MCF 10A (cell line): ENCODE results near the gene LRTM2. TPM values are rescaled to one million over a fixed set of nuclear protein-coding genes. Genes with fewer than 3 reads are reported as not detected.

Experiments
- BruUV-seq: library from RNA; stranded (reverse); fragments of 400-500 nt; replicated peaks from 2 replicates; lab custom pipeline; 2021; lab: Mats Ljungman, UMichigan
- CTCF ChIA-PET: fragments of 300-600 bp; sonication (Branson Sonifier 250); formaldehyde crosslinking; extraction: SDS; loops from one replicate; lab custom pipeline; 2021; ENCODE audit warnings: antibody characterized with exemption, inconsistent platforms; lab: Yijun Ruan, JAX
- POLR2A ChIA-PET: fragments of 300-600, 350-650 bp; sonication (Branson Sonifier 250); formaldehyde crosslinking; extraction: SDS; loops from one replicate; lab custom pipeline; 2020; ENCODE audit warnings: antibody characterized with exemption, inconsistent platforms; lab: Yijun Ruan, JAX
- DNase-seq: peaks from one replicate; pipeline ENCODE4 v3.0.0-alpha.2; 2018; ENCODE audit not compliant: unreplicated experiment
- H3K27ac Mint-ChIP-seq: one replicate; pipeline ENCODE4 v1.8.0; 2022; ENCODE audit warnings: mild to moderate bottlenecking, low read depth, mixed read lengths; ENCODE audit not compliant: unreplicated experiment
- H3K27me3 Mint-ChIP-seq: one replicate; pipeline ENCODE4 v1.8.0; 2022; ENCODE audit warnings: mixed read lengths; ENCODE audit not compliant: insufficient read depth, unreplicated experiment
- H3K36me3 Mint-ChIP-seq: one replicate; pipeline ENCODE4 v1.8.0; 2022; ENCODE audit warnings: mild to moderate bottlenecking, moderate library complexity, mixed read lengths; ENCODE audit not compliant: insufficient read depth, unreplicated experiment
- H3K4me1 Mint-ChIP-seq: one replicate; pipeline ENCODE4 v1.8.0; 2022; ENCODE audit warnings: mixed read lengths; ENCODE audit not compliant: insufficient read depth, unreplicated experiment
- H3K4me3 Mint-ChIP-seq: one replicate; pipeline ENCODE4 v1.8.0; 2022; ENCODE audit warnings: mild to moderate bottlenecking, moderate library complexity, mixed read lengths; ENCODE audit not compliant: unreplicated experiment
- H3K9me3 Mint-ChIP-seq: one replicate; pipeline ENCODE4 v1.8.0; 2022; ENCODE audit warnings: mixed read lengths; ENCODE audit not compliant: unreplicated experiment
- intact Hi-C: fragments of 100-400 bp; cut with micrococcal nuclease; formaldehyde crosslinking; loops from 2 replicates; pipeline ENCODE4 v1.14.1; 2022
- total RNA-seq: library from RNA; stranded (reverse); gene quantifications from 2 replicates; pipeline ENCODE4 v1.2.3, GENCODE V29; 2022
- TF ChIP-seq, protein P1 (sequence below): fragments of 200-600 bp; IDR thresholded peaks from one replicate; pipeline ENCODE4 v1.8.0; 2022; ENCODE audit warnings: antibody characterized with exemption, mild to moderate bottlenecking; ENCODE audit not compliant: unreplicated experiment

The LRTM2 gene
- total RNA-seq, 1 experiment from 2014 or later = not detected

DNA sequence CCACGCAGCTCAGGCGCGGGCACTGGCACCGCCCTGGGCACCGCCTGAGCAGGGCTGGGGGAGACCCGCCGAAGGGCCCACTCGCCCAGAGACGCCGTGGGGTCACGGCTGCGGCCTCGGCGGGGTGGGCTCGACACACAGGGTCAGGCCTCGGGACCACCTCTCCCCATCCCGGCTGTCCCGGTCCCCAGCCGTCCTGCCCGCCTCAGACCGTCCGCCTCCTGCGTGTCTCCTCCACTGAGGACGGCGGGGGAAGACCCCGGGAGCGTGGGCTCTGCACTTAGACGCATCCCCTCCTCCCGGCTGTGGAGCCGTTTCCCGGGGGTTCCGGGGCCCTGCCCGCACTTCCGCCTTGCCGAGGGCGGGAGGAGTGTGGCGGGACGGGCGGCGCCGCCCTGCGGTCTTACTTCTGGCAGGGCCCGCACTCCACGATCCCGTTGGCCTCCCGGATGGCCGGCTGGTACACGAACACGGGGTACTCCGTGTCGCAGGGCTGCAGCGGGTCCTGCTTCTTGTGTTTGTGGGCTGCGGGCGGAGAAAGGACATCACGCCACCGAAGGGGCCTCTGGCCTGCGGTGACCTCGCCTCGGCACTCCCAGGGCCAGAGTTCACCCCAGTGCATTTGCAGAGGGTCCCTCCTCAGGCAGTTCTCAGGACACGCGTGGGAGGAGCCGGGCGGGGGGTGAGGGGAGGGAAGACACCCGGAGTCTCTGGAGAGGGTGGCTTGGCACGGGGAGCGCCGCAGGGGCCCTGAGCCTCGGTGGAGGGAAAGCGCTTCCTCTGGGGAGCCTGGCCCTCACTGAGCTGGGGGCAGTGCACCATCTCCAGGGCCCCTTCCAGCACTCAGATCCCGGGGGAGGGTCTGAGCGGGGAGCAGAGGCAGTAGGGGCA is 23.1 kb upstream of the LRTM2 start:
- no peak overlapping the region for H3K27ac Mint-ChIP-seq
- H3K4me3 Mint-ChIP-seq = peak overlapping the region; percentile 47
- intact Hi-C loops = loop anchor here (5.0 kb wide), 1 partner anchor 485 kb away; no protein-coding TSS in a partner anchor
- H3K9me3 Mint-ChIP-seq = no peaks in the 10 kb centered on the region
- ChIA-PET POLR2A (interaction anchor here (0.5 to 2.7 kb wide), 2 partner anchors 33 to 143 kb away, joined by 3 to 16 read pairs; no protein-coding TSS in a partner anchor), CTCF (interaction anchor here (1.7 to 9.5 kb wide), 2 partner anchors 143 kb away, joined by 15 to 141 read pairs; no protein-coding TSS in a partner anchor)
- H3K27me3 Mint-ChIP-seq = no peaks in the 10 kb centered on the region
- no TSS peak for BruUV-seq
- DNase-seq = no peak
- H3K36me3 Mint-ChIP-seq = peaks cover 6% of the 10 kb centered on the region
- TF ChIP-seq, protein P1, sequence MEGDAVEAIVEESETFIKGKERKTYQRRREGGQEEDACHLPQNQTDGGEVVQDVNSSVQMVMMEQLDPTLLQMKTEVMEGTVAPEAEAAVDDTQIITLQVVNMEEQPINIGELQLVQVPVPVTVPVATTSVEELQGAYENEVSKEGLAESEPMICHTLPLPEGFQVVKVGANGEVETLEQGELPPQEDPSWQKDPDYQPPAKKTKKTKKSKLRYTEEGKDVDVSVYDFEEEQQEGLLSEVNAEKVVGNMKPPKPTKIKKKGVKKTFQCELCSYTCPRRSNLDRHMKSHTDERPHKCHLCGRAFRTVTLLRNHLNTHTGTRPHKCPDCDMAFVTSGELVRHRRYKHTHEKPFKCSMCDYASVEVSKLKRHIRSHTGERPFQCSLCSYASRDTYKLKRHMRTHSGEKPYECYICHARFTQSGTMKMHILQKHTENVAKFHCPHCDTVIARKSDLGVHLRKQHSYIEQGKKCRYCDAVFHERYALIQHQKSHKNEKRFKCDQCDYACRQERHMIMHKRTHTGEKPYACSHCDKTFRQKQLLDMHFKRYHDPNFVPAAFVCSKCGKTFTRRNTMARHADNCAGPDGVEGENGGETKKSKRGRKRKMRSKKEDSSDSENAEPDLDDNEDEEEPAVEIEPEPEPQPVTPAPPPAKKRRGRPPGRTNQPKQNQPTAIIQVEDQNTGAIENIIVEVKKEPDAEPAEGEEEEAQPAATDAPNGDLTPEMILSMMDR = no peak
- peaks cover 6% of the 10 kb centered on the region for H3K4me1 Mint-ChIP-seq

DNA sequence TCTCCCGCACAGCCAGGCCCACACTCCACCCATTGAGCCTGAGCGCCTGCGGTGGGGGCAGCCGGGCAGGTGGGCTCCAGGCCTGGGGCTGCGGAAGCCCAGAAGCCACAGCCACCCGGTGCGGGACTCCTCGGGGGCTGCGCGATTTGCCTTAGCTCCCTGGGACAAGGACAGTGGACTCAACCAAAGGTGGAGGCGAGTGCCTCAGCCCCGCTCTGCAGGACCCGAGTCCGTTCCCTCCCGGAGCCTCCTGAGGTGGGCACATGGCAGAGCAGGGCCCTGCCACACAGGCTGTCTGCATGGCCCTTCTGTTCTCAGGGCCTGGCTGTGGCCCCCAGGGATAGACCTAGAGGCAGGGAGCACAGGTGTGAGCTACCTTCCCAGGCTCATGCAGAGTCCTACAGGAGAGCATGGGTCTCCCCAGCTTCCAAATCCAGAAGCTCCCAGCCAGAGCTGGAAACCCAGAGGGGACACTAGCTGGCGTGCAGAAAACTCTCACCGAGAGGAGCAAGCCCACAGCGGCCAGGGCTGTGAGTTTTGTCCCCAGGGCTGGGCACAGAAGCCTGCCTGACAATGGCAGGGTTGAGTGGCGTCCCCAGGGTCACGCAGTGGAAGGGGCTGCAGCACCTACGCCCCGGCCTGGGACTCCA is 22.2 kb upstream of the LRTM2 start:
- TF ChIP-seq, protein P1 = no peak

DNA sequence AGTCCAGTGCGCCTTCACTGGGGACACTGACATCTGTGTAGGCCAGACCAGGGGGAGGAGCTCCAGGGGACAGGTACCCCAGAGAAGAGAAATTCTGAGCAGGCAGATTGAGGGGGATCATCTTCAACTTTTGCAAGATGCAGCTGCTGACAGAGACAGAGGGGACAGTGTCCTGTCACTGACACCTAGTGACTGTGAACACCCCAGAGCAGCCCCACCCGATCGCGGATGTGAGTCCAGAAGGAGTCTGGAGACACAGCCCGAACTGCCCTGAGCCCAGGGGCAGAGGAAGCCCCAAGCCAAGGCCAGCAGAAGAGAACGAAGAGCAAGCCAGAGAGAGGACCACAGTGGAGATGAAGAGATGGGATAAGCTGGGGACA is 21.7 kb upstream of the LRTM2 start:
- no peak for DNase-seq
- Mint-ChIP-seq H3K4me1 (peaks cover 6% of the 10 kb centered on the region), H3K27me3 (no peaks in the 10 kb centered on the region), H3K9me3 (no peaks in the 10 kb centered on the region), H3K36me3 (peaks cover 2% of the 10 kb centered on the region), H3K4me3 (no peak overlapping the region), H3K27ac (no peak overlapping the region)
- no TSS peak for BruUV-seq
- TF ChIP-seq, protein P1 = no peak
- ChIA-PET CTCF (interaction anchor here (1.7 kb wide), 1 partner anchor 141 kb away, joined by 15 read pairs; no protein-coding TSS in a partner anchor), POLR2A (no interaction called here)
- intact Hi-C loops = loop anchor here (5.0 kb wide), 1 partner anchor 484 kb away; no protein-coding TSS in a partner anchor

More for the DNA sequence above, 22.2 kb upstream of the LRTM2 start:
- H3K4me3 Mint-ChIP-seq = no peak overlapping the region
- no peak for DNase-seq
- no TSS peak for BruUV-seq
- H3K4me1 Mint-ChIP-seq = peaks cover 6% of the 10 kb centered on the region
- H3K36me3 Mint-ChIP-seq = peaks cover 6% of the 10 kb centered on the region
- no peak overlapping the region for H3K27ac Mint-ChIP-seq
- CTCF ChIA-PET = interaction anchor here (1.7 kb wide), 1 partner anchor 142 kb away, joined by 15 read pairs; no protein-coding TSS in a partner anchor
- intact Hi-C loops = loop anchor here (5.0 kb wide), 1 partner anchor 484 kb away; no protein-coding TSS in a partner anchor
- H3K9me3 Mint-ChIP-seq = no peaks in the 10 kb centered on the region
- POLR2A ChIA-PET = interaction anchor here (0.5 kb wide), 1 partner anchor 32 kb away, joined by 3 read pairs; no protein-coding TSS in a partner anchor
- H3K27me3 Mint-ChIP-seq = no peaks in the 10 kb centered on the region
